ENCODE data around the gene WDR81.

WDR81 gene

GRCh38 chr17:1714980-1715802 lies 9.3 kb upstream of the WDR81 start:
- Histone ChIP-seq H3K4me1 (ENCODE audit: low read depth, poor library complexity, severe bottlenecking) (peaks cover 13% of the 10 kb centered on the region), H3K27me3 (ENCODE audit: insufficient read depth, low read depth) (no peaks in the 10 kb centered on the region), H2AFZ (ENCODE audit: low read depth) (no peak overlapping the region; the same call in 1 of the 2 replicates), H3K9ac (no peak overlapping the region; the same call in 1 of the 2 replicates), H3K79me2 (ENCODE audit: insufficient read depth, low read depth) (no peaks in the 10 kb centered on the region), H3K27ac (no peak overlapping the region), H3K4me3 (IDR thresholded peaks at IDR 0.05; ENCODE audit: insufficient read depth, low read depth, low read length) (no peak overlapping the region), H3K36me3 (ENCODE audit: insufficient read depth) (no peaks in the 10 kb centered on the region), H3K4me2 (peak overlapping the region; percentile 39), H4K20me1 (ENCODE audit: insufficient read depth) (no peaks in the 10 kb centered on the region)
- TF ChIP-seq CTCF (conservative IDR thresholded peaks at IDR 0.05; ENCODE audit: low read depth, low read length) = no peak

GRCh38 chr17:1715803-1716075 lies 8.8 kb upstream of the WDR81 start:
- H4K20me1 ChIP-seq (ENCODE audit: insufficient read depth) = no peaks in the 10 kb centered on the region
- H3K27ac ChIP-seq = no peak overlapping the region
- TF ChIP-seq CTCF (conservative IDR thresholded peaks at IDR 0.05; ENCODE audit: low read depth, low read length) = no peak
- no peaks in the 10 kb centered on the region for H3K36me3 ChIP-seq (ENCODE audit: insufficient read depth)
- H3K4me1 ChIP-seq (ENCODE audit: low read depth, poor library complexity, severe bottlenecking) = peaks cover 17% of the 10 kb centered on the region
- no peak overlapping the region; the same call in 1 of the 2 replicates for H3K9ac ChIP-seq
- H2AFZ ChIP-seq (ENCODE audit: low read depth) = no peak overlapping the region
- H3K27me3 ChIP-seq (ENCODE audit: insufficient read depth, low read depth) = no peaks in the 10 kb centered on the region
- H3K4me2 ChIP-seq = peak overlapping the region; percentile 39; the same call in 1 of the 2 replicates
- no peak overlapping the region for H3K4me3 ChIP-seq (IDR thresholded peaks at IDR 0.05; ENCODE audit: insufficient read depth, low read depth, low read length)
- H3K79me2 ChIP-seq (ENCODE audit: insufficient read depth, low read depth) = no peaks in the 10 kb centered on the region

- Histone ChIP-seq H3K36me3 (ENCODE audit: insufficient read depth) (no peaks in the 10 kb centered on the region), H3K27me3 (ENCODE audit: insufficient read depth, low read depth) (no peaks in the 10 kb centered on the region), H3K79me2 (ENCODE audit: insufficient read depth, low read depth) (no peaks in the 10 kb centered on the region), H3K9ac (peak overlapping the region; percentile 97), H3K4me2 (peak overlapping the region; percentile 97), H3K4me3 (IDR thresholded peaks at IDR 0.05; ENCODE audit: insufficient read depth, low read depth, low read length) (no peak overlapping the region), H2AFZ (ENCODE audit: low read depth) (0 out of 2 replicates have a peak overlapping the region, but pooled peaks have one; percentile 17), H3K4me1 (ENCODE audit: low read depth, poor library complexity, severe bottlenecking) (peaks cover 23% of the 10 kb centered on the region), H4K20me1 (ENCODE audit: insufficient read depth) (no peaks in the 10 kb centered on the region), H3K27ac (peak overlapping the region; percentile 99)
- no peak for TF ChIP-seq CTCF (conservative IDR thresholded peaks at IDR 0.05; ENCODE audit: low read depth, low read length)
These were observed 8.2 kb upstream of the WDR81 start for GRCh38 chr17:1716076-1716911.

- Histone ChIP-seq H3K4me3 (IDR thresholded peaks at IDR 0.05; ENCODE audit: insufficient read depth, low read depth, low read length) (no peak overlapping the region), H2AFZ (ENCODE audit: low read depth) (peak overlapping the region; percentile 17; the same call in 1 of the 2 replicates), H4K20me1 (ENCODE audit: insufficient read depth) (no peaks in the 10 kb centered on the region), H3K27me3 (ENCODE audit: insufficient read depth, low read depth) (no peaks in the 10 kb centered on the region), H3K4me2 (peak overlapping the region; percentile 97), H3K4me1 (ENCODE audit: low read depth, poor library complexity, severe bottlenecking) (peaks cover 29% of the 10 kb centered on the region), H3K79me2 (ENCODE audit: insufficient read depth, low read depth) (no peaks in the 10 kb centered on the region), H3K9ac (peak overlapping the region; percentile 97), H3K27ac (peak overlapping the region; percentile 99), H3K36me3 (ENCODE audit: insufficient read depth) (no peaks in the 10 kb centered on the region)
- TF ChIP-seq CTCF (conservative IDR thresholded peaks at IDR 0.05; ENCODE audit: low read depth, low read length) = no peak
These were observed 7.4 kb upstream of the WDR81 start for GRCh38 chr17:1716912-1717695.
